GM12891 (cell line): ENCODE data around the gene FAT2.

Experiments
- PAX5 ChIP-seq: IDR thresholded peaks from 2 replicates; pipeline ENCODE4 v1.6.1; 2011; ENCODE audit warnings: low read length, moderate library complexity, mild to moderate bottlenecking; ENCODE audit not compliant: insufficient read depth, severe bottlenecking
- POLR2A ChIP-seq: IDR thresholded peaks from 2 replicates; pipeline ENCODE4 v1.6.1; 2011; ENCODE audit warnings: low read depth, low read length, control low read depth
- POLR2AphosphoS5 ChIP-seq: IDR thresholded peaks from 2 replicates; pipeline ENCODE4 v1.6.1; 2011; ENCODE audit warnings: low read depth, low read length, control low read depth
- POU2F2 ChIP-seq: IDR thresholded peaks from 2 replicates; pipeline ENCODE4 v1.6.1; 2011; ENCODE audit warnings: low read depth, mild to moderate bottlenecking, control low read depth, low read length, moderate library complexity
- SPI1 ChIP-seq: IDR thresholded peaks from 2 replicates; pipeline ENCODE4 v1.6.1; 2011; ENCODE audit warnings: low read depth, low read length, control low read depth
- TAF1 ChIP-seq: IDR thresholded peaks from 2 replicates; pipeline ENCODE4 v1.6.1; 2011; ENCODE audit warnings: low read depth, low read length, control low read depth

GRCh38 chr5:151585970-151586369, 5.2 kb downstream of the FAT2 start:
- TF ChIP-seq TAF1 (no peak), POLR2A (no peak), POLR2AphosphoS5 (no peak), PAX5 (no peak), SPI1 (no peak), POU2F2 (no peak)
